HEK293 (cell line): ENCODE data around the gene SMPD4.
"Not testable (repeated sequence)": the region's sequence is repeated elsewhere in the genome, so short reads cannot be mapped to it uniquely, and the experiment has no call there.

Experiments used
- CTCF ChIP-seq: fragments of 450-650 bp; formaldehyde crosslinking; IDR thresholded peaks from 2 replicates; pipeline ENCODE4 v1.5.1; 2016; ENCODE audit warnings: missing biosample characterization, missing genetic modification characterization
- PRDM2 ChIP-seq: fragments of 450-650 bp; formaldehyde crosslinking; IDR thresholded peaks from 2 replicates; pipeline ENCODE4 v1.5.1; 2016; ENCODE audit warnings: missing biosample characterization, missing genetic modification characterization, borderline replicate concordance
- TCF7L2 ChIP-seq: IDR thresholded peaks from 2 replicates; pipeline ENCODE4 v1.6.1; 2011; ENCODE audit warnings: low read depth, mild to moderate bottlenecking, inconsistent platforms, low read length, moderate library complexity, borderline replicate concordance
- TRIM28 ChIP-seq: IDR thresholded peaks from 2 replicates; pipeline ENCODE4 v1.6.1; 2011; ENCODE audit warnings: low read length, control low read depth, borderline replicate concordance
- ZNF274 ChIP-seq, 2 experiments: fragments of 200-500 bp in 1 of 2; fragments of 450-650 bp in 1 of 2; sonication (Bioruptor generic) in 1 of 2; formaldehyde crosslinking in 1 of 2; IDR thresholded peaks; 2 replicates each; pipeline versions ENCODE4 v1.5.1 to v1.6.1; 2014 to 2016; ENCODE audit warnings: borderline replicate concordance in 1 of 2, inconsistent platforms in 1 of 2, low read length in 1 of 2, missing biosample characterization in 1 of 2, missing genetic modification characterization in 1 of 2
- ZNF280D ChIP-seq: fragments of 450-650 bp; formaldehyde crosslinking; IDR thresholded peaks from 2 replicates; pipeline ENCODE4 v1.5.1; 2016; ENCODE audit warnings: missing biosample characterization, missing genetic modification characterization
- ZNF292 ChIP-seq: fragments of 450-650 bp; formaldehyde crosslinking; IDR thresholded peaks from 2 replicates; pipeline ENCODE4 v1.5.1; 2016; ENCODE audit warnings: low read depth, missing biosample characterization, missing genetic modification characterization, borderline replicate concordance
- ZNF391 ChIP-seq: fragments of 450-650 bp; formaldehyde crosslinking; IDR thresholded peaks from 2 replicates; pipeline ENCODE4 v1.5.1; 2016; ENCODE audit warnings: low read depth, missing biosample characterization, missing genetic modification characterization, borderline replicate concordance
- ZNF776 ChIP-seq: fragments of 450-650 bp; formaldehyde crosslinking; IDR thresholded peaks from 2 replicates; pipeline ENCODE4 v1.5.0; 2017; ENCODE audit warnings: missing biosample characterization, missing genetic modification characterization, borderline replicate concordance

- TF ChIP-seq ZNF280D (tag by site-specific recombination); ZNF292 (tag by site-specific recombination); PRDM2 (tag by site-specific recombination); TRIM28; TCF7L2; ZNF391 (tag by site-specific recombination); ZNF274 (IDR thresholded peaks at IDR 0.05; ENCODE audit: low read length); ZNF274 (tag by site-specific recombination; IDR thresholded peaks at IDR 0.05; ENCODE audit: borderline replicate concordance); CTCF (tag by site-specific recombination); ZNF776 (tag by site-specific recombination): not testable (repeated sequence)
These were observed 41.1 kb upstream of the SMPD4 start for GRCh38 chr2:130222523-130222922.
